K562 (cell line): ENCODE results near the gene ORMDL1.

Experiments
- ESRRA ChIP-seq: fragments of 450-650 bp; IDR thresholded peaks from 2 replicates; pipeline ENCODE4 v1.6.1; 2014; ENCODE audit warnings: low read depth, mild to moderate bottlenecking, moderate library complexity, borderline replicate concordance
- HDAC2 ChIP-seq: fragments of 450-650 bp; IDR thresholded peaks from 2 replicates; pipeline ENCODE4 v1.6.1; 2016; ENCODE audit warnings: mild to moderate bottlenecking
- RBM25 ChIP-seq: fragments of 200-400 bp; formaldehyde crosslinking; IDR thresholded peaks from 2 replicates; pipeline ENCODE4 v1.6.1; 2018; ENCODE audit warnings: low read length, low read depth, moderate library complexity; ENCODE audit not compliant: severe bottlenecking
- ZNF23 ChIP-seq: fragments of 250-450 bp; sonication (Bioruptor Pico); IDR thresholded peaks from 2 replicates; pipeline ENCODE4 v1.4.0; 2020; ENCODE audit warnings: mild to moderate bottlenecking

GRCh38 chr2:189782221-189782671 lies 1.9 kb downstream of the ORMDL1 start:
- no peak for TF ChIP-seq ZNF23 (CRISPR knock-in tag)
- TF ChIP-seq HDAC2 = no peak
- TF ChIP-seq ESRRA = no peak
- no peak for TF ChIP-seq RBM25
